ENCODE results near the gene JMJD7.
"Not testable (repeated sequence)": the region's sequence is repeated elsewhere in the genome, so short reads cannot be mapped to it uniquely, and the experiment has no call there.

The JMJD7 gene

DNA sequence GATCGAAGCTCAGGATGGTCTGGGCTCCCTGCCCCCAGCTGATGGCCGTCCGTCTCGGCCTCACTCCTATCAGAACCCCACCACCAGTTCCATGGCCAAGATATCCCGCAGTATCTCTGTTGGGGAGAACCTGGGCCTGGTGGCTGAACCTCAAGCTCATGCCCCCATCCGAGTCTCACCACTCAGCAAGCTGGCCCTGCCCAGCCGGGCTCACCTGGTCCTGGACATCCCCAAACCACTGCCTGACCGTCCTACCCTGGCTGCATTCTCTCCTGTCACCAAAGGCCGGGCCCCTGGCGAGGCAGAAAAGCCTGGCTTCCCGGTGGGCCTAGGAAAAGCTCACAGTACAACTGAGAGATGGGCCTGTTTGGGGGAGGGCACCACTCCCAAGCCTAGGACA, 4.4 kb upstream of the JMJD7 start:
- DNase-seq: no peak

DNA sequence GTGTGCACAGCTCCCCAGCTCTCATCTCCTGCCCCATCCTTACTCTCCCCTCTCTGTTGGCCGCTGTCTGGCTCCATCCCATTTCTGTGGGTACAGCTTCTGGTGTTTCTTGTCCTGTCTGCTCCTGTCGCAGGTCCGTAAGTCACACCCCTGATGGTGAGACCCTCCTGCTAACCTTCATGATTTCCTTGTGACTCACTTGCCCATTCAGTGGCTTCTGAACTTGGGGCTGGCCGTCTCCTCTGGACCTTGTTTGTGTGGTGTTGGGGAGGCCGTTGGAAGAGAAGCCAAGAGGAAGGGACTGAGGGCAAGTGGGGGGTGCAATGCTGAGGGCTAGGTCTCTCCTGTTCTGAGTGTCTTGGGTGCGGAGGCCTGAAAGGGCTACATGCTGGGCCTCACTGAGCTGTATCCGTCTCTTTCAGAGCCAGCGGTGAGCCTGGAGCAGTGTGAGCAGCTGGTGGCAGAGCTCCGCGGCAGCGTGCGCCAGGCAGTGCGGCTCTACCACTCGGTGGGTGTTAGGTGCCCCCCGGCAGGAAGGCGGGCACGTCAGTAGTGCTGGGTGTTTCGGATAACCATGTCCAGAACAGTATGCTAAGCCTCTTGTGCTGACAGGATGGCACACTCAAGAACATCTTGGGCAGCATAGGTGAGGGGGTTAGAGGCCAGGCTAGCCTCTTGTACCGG, 3.7 kb upstream of the JMJD7 start:
- no peak for DNase-seq

DNA sequence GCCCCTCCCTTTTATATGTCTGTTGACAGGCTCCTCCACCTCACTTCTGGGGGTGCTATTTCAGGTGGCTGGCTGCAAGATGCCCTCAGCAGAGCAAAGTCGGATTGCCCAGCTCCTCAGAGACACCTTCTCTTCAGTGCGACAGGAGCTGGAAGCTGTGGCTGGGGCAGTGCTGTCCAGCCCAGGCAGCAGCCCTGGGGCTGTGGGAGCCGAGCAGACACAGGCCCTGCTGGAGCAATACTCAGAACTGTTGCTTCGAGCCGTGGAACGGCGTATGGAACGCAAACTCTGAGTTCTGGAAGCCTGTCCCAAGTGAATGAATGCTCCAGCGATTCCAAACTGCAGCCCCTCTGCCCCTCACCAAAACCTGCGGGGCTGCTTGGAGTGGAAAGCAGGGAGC, 2.7 kb upstream of the JMJD7 start:
- DNase-seq: no peak

DNA sequence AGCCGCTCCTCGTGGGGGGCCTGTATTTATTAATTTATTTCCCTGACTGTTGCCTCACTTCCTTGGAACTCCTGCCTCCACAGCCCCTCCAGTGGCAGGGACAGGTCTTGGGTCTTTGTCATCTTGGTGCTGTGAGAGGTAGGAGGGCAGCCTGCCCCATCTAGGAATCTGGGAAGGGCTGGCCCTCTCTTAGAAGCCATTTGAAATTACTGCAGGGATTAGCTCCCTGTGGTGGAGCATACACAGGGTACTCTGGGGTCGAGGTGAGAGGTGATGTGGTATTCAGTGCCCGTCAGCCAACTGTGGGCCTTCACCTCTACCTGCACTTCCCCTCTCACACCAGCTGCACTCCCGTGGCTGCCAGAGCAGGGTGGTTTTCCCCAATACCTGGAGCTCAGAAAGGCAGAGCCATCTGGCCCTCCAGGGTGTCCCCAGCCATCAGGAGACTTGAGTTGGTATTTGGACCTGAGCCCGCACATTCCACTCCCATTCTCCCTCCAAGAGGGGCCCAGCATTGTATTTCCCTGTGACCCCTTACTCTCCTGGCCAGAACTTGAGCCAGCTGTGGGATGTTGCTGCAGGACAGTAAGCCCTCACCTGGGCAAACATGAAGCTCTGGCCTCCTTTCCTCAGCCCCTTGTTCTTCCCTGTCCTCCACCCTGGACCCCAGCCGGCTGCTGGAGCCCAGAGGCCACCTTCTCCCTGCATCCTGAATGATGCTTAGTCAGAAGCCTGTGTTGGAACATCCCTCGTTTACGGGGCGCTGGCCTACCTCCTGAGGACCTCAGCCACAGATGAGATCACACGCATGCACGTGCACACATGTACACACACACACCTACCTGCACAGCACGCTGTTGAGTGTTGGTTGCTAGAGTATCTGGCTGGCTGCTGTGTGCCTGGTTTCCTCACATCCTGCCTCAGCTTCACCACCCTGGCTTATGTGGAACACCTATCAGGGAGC, 2.0 kb upstream of the JMJD7 start:
- DNase-seq: no peak

DNA sequence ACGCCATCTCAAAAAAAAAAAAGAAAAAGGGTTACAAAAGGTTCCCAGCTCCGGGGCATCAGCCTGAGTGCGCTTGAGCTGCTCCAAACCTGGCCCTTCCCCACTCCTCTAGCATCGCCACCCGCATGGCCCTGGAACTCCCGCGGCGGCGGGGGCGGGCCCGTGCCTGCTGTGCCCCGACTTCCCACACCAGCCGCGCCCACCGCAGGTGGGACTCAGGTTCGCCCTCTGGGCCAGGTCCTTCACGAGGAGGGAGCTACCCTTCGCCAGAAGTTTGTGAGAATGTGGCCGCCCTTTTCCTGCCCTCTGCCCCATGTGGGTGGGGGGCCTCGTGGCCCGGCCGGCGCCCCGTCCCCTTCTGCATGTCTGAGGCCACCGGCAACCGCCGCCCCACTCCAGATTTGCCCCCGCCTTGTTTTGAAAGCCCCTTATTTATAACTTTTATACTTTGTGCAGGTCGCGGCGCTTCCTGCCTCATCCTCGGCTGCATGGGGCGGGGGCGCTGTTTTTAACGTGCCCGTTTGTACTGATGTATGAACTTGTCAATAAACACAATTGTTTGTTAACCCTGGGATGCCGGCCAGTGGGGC, 507 bp upstream of the JMJD7 start:
- DNase-seq: no peak

DNA sequence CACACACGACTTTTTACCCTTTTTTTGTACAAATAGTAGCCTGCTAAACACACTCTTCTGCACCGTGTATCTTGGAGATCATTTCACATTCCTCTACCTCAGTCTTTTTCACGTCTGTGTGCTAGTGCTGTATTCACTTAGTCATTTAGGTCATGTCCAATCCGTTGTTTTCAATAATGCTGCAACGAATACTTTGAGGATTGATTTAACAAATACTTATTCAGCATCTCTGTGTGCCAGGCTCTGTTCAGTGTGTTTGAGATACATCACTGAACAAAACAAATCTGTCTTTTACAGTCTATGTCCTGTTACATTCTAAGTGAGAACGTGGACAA, 882 bp downstream of the JMJD7 start:
- DNase-seq: no peak

DNA sequence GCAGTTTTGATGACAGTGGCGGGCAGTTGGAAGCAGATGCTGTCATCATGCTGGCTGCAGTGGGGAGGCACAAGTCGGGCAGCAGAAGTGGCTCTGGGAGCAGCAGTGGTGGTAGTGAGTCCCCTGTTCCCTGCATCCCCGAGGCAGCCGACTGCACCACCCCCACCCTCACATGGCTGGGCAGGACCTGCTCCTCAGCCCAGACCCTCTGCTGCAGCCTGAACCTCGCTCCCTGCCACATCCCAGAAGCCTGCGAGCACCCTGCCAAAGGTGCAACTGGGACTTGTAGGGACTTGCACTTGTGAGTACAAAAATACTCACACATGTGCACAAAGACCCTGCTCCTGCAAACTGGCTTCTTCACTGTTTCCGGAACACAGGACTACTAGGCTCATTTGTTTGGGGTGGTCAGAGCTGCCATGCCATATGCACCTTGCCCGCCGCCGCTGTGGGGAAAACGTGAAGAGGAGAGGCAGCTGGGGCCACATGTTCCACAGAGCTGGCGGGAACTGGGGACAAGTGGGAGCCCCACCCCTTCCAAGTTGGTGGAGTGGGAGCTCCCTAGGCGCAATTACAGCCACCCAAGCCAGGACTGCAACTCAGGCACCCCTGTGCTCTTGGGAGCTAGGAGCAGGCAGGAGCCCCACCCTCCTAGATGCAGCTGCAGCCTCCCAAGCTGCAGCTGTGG, 2.2 kb downstream of the JMJD7 start:
- DNase-seq: no peak

DNA sequence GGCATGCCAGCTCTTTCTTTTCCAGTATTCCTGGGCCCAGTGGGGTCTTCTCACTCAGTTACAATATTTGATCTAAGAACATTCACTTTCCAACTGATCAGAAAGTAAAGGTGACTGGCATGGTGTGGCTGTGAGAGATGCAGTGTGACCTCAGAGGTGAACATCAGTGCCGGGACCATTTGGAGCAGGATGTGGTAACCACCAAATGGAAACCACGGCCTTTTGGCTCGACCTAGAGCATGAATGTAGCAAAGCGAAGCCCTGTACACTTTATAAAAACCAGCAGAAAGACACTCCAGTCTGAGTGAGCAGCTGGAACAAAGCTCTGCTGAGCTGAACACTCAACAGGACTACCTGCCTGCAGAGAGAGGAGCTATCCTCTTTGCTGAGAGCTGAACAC, 3.4 kb downstream of the JMJD7 start:
- DNase-seq: not testable (repeated sequence)

DNA sequence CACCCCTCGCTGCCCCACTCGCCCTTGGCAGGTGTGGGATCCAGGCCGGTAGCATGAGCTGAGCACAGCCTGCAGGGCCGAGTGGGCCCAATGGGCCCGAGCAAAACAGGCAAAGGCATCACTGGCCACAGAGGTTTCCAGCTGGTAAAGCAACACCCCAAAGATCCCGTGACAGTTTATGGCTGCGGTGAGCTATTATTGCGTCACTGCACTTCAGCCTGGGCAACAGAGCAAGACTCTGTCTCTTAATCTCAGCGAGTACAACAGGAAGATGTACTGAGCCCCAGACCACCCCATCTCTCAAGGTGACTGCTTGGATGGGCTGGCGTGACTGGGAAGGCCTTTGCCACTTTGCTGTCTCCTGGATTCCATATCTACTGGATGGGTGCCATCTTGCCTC, 4.3 kb downstream of the JMJD7 start:
- DNase-seq: no peak

DNA sequence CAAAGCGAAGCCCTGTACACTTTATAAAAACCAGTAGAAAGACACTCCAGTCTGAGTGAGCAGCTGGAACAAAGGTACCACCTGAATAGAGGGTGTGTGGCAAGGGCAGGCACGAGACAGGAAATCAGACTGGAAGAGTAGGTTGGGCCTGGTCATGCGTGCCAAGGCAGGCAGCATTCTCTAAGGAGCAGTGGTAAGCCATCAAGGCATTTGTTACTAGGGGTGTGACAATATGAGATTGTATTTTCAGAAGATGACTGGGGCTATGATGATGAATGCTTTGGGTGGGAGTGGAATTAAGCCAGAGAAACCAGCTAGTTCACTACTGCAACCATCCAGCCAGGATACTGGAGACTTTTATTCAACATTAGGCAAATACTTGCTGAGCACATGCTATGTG, 5.0 kb downstream of the JMJD7 start:
- peak; percentile 84 for DNase-seq

DNA sequence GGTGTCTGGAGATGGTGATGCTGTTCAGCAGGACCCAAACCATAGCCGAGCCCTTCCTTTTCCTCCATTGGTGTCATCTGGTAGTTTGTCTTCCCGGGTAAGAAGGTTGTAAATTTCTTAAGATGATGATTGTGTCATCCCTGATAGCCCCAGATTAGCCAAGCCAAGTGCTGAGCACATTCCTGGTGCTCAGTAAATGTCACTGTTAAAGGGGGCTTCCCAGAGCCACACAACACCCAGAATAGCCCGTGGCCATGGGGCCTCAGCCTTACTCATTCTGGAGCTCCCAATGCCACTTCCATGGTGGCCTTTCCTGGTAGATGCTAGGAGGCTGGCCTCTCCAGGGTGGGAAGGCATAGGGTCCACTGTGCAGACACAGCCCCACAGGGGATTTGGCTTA, 6.2 kb downstream of the JMJD7 start:
- no peak for DNase-seq

DNA sequence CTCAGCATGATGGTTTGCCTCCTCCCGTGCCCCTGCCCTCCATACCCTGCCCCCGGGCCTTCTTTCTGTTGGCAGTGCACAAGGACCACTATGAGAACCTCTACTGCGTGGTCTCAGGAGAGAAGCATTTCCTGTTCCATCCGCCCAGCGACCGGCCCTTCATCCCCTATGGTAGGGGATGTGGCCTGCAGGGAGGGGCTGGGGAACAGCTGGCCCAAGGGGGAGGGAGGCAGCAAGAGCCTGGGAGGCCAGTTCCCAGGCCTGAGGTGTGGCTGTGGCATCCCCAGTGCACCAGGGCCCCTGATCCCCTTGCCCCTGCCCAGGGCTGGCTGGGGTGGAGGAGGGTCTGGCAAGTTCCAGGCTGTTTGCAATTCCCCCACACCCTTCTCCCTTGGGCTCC, 8.2 kb downstream of the JMJD7 start:
- no peak for DNase-seq

DNA sequence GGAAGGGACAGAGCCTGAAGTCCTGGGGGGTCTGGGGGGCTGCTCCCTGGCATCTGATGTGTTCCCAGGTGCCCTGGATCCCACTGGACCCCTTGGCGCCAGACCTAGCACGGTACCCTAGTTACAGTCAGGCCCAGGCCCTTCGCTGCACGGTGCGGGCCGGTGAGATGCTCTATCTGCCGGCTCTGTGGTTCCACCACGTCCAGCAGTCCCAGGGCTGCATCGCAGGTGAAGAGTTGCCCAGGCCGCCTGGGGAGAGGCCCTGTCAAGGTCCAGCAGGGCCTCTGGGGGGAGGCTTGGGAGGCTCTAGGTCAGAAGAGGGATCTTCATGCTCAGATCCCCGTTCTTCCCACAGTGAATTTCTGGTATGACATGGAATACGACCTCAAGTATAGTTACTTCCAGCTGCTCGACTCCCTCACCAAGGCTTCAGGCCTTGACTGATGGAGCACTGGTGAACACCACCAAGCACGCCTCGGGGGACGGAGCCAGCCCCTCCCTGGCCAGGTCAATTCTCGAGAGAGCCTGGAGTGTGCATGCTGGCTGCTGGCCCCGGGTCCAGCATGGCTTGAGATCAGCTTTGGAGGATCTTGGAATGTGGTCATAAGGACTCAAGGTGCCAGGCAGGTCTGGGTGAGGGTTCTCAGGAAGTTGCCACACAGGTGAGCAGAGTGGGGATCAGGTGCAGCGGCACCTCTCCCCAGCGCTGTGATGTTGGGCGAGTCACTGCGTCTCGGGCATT, 9.0 kb downstream of the JMJD7 start:
- no peak for DNase-seq

DNA sequence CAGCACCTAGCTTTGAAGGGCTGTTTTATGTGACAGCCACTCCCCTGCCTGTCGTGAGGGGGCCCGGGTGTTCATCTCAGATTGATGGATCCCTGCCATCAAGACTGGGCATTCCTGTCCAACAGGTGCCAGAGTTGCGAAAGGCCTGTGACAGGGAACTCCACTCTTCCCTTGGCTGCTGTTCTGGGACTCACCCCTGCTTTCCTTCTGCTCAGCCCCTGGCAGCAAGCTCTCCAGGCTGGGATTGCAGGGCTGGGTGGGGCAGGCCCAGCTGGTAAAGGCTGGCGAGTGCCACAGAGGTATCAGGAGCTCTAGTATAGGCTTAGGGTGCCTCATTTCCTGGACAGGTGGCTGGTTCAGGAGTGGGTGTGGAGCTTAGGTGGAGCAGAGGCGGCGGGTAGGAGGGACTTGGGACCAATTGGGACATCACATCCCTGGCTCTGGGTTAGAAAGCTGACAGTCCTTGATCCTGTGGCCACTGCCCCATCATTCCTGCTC, 10.6 kb downstream of the JMJD7 start, which contains the start of gene PLA2G4B:
PLA2G4B (plus strand) TSS at position 448 of the 498 bp plus-strand sequence. CDS start 67 bp downstream, outside the sequence.
- DNase-seq: peak; percentile 73

DNA sequence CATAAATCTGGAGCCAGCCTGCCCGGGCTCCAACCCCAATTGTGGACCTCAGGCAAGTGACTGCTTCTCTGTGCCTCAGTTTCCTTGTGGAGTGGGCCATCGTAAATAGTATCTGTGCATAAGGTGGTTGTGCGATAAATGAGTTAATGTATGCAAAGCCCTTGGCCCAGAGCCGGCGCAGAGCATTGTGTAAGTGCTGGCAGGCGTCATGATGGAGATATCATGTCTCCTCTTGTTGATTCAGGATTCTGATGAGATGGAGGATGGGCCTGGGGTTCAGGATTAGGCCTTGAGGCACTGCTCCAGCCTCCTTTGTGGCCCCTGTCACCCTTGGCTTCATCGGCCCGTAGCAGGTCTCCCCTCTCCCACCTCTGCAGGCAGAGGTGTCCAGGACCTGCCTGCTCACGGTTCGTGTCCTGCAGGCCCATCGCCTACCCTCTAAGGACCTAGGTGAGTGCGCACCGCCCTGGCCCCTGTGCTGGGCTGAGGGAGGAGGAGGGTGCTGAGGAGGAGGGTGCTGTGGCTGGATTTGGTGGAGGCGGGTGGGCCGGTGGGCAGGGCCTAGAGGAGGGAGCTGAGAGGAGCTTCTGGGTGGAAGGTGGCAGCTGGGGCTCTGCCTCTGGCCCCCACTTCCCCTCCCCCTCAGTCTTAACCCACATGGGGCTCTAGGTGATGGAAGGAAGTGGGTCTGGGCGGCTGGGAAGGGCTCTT, 12.0 kb downstream of the JMJD7 start:
- no peak for DNase-seq

DNA sequence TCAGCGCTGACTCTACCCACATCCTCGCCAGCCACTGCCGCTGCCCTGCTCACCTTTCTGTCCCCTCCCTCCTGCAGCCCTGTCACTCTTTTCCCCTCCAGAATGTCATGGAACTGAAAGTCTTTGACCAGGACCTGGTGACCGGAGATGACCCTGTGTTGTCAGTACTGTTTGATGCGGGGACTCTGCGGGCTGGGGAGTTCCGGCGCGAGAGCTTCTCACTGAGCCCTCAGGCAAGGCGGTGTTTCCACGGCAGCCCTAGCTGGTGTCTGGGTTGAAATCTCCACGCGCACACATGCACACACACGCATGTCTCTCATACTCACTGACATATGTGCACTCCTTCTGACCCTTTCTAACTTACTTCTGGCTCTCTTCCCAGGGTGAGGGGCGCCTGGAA, 12.8 kb downstream of the JMJD7 start:
- no peak for DNase-seq

DNA sequence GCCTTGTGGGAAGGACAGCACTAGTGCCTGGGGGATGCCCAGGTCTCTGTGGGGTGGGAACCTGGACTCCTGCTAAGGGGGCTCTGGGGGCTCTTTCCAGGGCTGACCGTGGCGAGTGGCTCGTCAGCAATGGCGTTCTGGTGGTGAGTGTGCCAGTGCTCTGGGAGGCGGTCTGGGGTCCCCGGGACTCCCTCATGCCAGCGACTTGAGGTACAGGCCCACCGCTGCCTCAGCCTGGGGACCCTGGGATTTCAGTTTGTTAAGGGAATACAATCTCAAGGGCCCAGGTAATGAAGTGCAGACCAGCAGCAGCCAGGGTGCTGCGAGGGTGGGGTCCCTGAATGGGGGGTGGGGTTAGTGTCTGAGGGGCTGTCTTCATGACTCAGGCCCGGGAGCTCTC, 13.2 kb downstream of the JMJD7 start:
- DNase-seq: no peak

DNA sequence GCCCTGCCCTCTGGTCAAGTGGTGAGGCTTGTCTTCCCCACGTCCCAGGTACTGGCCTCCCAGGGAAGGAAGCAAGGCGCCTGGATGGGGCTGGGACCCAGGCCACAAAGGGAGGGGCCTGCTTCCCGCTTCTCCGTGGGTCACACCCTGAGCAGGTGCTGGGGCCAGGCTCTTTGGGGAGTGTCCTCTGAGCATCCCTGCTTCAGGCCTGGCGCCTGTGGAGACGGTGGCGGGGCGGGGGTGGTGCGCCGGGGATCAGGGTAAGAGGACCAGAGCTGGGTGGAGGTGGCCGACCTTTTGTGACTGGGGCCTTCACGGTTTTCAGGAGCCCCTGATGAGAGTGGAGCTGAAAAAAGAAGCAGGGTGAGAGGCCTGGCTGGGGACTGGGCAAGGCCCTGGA, 14.3 kb downstream of the JMJD7 start:
- DNase-seq: peak; percentile 4

DNA sequence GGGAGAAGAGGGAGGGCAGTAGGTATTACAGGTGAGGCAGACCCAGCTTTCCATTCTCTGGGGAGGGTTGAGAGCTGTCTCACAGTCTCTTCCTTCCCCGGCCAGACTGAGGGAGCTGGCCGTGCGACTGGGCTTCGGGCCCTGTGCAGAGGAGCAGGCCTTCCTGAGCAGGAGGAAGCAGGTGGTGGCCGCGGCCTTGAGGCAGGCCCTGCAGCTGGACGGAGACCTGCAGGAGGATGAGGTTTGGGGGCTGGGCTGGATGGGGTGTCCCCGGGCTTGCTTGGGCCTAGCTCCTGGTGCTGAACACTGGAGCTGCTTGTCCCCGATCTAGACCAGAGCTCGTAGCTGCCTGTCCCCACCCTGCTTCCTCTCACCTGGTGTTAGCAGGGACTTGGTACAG, 15.7 kb downstream of the JMJD7 start:
- DNase-seq: no peak

DNA sequence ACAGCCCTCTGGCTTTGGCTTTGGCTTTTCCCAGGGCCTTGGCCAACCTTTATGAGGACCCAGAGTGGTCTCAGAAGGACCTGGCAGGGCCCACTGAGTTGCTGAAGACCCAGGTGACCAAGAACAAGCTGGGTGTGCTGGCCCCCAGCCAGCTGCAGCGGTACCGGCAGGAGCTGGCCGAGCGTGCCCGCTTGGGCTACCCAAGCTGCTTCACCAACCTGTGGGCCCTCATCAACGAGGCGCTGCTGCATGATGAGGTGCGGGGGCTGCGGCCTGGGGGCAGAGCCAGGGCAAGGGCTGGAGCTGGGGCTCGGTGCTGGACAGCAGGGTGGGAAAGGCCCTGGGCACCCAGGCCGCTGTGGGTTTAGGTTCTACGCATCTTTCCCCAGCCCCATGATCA, 16.9 kb downstream of the JMJD7 start:
- no peak for DNase-seq

DNA sequence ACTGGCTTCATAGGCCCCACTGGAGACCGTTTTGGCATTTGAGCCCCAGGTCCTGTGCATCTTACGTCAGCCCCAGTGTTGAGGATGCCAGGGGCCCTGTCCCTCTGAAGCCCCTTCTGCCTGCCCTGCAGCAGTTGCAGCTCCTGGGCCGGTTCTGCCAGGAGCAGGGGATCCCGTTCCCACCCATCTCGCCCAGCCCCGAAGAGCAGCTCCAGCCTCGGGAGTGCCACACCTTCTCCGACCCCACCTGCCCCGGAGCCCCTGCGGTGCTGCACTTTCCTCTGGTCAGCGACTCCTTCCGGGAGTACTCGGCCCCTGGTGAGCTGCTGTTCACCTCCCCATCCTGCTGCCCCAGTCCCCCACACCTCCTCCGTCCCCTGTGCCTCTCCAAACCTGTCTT, 19.3 kb downstream of the JMJD7 start:
- no peak for DNase-seq

DNA sequence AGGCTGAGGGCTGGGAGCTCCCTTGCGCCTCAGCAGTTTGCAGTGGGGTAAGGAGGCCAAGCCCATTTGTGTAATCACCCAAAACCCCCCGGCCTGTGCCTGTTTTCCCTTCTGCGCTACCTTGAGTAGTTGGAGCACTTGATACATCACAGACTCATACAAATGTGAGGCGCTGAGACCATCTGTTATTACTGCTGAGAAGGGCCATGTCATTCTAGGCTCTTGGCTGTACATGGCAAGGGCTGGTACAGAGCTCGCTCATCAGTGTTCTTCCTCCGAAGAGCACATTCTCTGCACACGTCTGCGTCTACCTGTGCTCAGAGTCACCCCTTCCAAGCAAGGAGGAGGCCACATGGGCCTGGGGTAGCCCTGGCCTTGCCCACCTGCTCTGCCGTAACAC, 20.1 kb downstream of the JMJD7 start:
- no peak for DNase-seq

Measured in NCI-H510A treated with DMSO at 0.1 percent for 48 hours (cell line).